HG03342 (cell line): ENCODE measurements around the gene GGT7.

ENCODE experiments used
- ATAC-seq: cut with Tn5 transposase; IDR thresholded peaks from one replicate; pipeline ENCODE4 v1.9.1; 2021; ENCODE audit warnings: mild to moderate bottlenecking, moderate library complexity; ENCODE audit not compliant: unreplicated experiment

The GGT7 gene

GRCh38 chr20:34797012-34797995 is 75.4 kb downstream of the GGT7 start:
- no peak for ATAC-seq
